ENCODE data around the gene HOXA13.

The HOXA13 gene

GRCh38 chr7:27179030-27179429 is 20.9 kb downstream of the HOXA13 start:
- H3K27ac Mint-ChIP-seq, result no peak overlapping the region
- ATAC-seq (ENCODE audit: low read depth), result no peak

GRCh38 chr7:27178366-27178765 is 21.5 kb downstream of the HOXA13 start:
- ATAC-seq (ENCODE audit: low read depth) (no peak), DNase-seq (ENCODE audit: low spot score in 2 of 2) (no peak)
- H3K36me3 Mint-ChIP-seq, result no peaks in the 10 kb centered on the region
- no peak overlapping the region for H3K4me3 Mint-ChIP-seq
- H3K4me1 Mint-ChIP-seq, result peaks cover 5% of the 10 kb centered on the region
- no peak overlapping the region for H3K27ac Mint-ChIP-seq
- H3K9me3 Mint-ChIP-seq, result no peaks in the 10 kb centered on the region
- H3K27me3 Mint-ChIP-seq, result peaks cover 28% of the 10 kb centered on the region

More at GRCh38 chr7:27179030-27179429, 20.9 kb downstream of the HOXA13 start:
- no peaks in the 10 kb centered on the region for H3K36me3 Mint-ChIP-seq
- H3K4me1 Mint-ChIP-seq, result peaks cover 5% of the 10 kb centered on the region
- no peaks in the 10 kb centered on the region for H3K9me3 Mint-ChIP-seq
- no peak for DNase-seq (ENCODE audit: low spot score in 2 of 2)
- peaks cover 28% of the 10 kb centered on the region for H3K27me3 Mint-ChIP-seq
- no peak overlapping the region for H3K4me3 Mint-ChIP-seq

GRCh38 chr7:27177795-27178320 is 22.0 kb downstream of the HOXA13 start:
- DNase-seq (ENCODE audit: low spot score in 2 of 2), result no peak
- Mint-ChIP-seq H3K9me3 (no peaks in the 10 kb centered on the region), H3K4me3 (no peak overlapping the region), H3K36me3 (no peaks in the 10 kb centered on the region), H3K27ac (no peak overlapping the region), H3K4me1 (peaks cover 5% of the 10 kb centered on the region), H3K27me3 (peaks cover 26% of the 10 kb centered on the region)
- no peak for ATAC-seq (ENCODE audit: low read depth)

DNA sequence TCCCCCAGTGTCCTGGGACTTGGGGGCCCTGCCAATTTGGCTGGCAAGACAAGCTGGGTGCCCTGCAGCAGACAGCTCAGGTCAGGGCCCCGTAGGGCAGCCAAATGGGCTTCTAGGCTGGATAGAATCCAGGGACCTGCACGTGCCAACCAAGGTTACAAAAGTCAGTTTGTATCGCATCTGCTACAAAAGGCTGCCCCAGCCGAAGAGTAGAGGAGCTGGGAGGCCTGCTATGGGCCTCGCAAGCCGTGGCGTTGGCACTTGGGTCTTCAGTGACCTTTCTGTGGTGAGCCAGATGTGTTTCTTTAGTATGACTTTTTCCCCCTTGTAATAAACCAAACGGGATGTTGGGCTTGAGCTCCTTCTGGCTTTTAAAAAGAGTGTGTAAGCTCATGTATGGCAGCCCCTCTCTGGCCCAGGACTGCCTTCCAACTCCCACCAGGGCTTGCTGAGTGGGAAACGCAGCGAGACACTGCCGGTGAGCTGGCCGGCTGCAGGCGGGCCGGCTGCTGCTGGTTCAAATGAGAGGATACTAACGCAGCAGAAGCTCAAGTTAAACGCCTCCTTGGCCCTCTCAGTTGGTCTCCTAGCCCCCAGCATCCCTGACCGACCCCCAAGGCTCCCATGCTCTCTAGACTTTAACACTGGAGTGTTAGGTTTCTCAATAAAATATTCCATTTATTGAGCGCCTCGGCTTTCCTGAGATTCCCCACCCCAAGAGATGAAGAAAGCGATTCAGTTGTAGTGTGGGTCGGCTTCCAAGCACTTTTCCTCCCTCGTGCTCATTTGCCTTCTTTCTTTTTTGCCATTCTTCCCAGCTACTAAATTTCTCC is 22.7 kb downstream of the HOXA13 start:
- Mint-ChIP-seq H3K4me3 (no peak overlapping the region), H3K4me1 (peaks cover 5% of the 10 kb centered on the region), H3K27me3 (peaks cover 25% of the 10 kb centered on the region), H3K27ac (no peak overlapping the region), H3K36me3 (no peaks in the 10 kb centered on the region), H3K9me3 (no peaks in the 10 kb centered on the region)
- DNase-seq (ENCODE audit: low spot score in 2 of 2) (no peak), ATAC-seq (ENCODE audit: low read depth) (no peak)

DNA sequence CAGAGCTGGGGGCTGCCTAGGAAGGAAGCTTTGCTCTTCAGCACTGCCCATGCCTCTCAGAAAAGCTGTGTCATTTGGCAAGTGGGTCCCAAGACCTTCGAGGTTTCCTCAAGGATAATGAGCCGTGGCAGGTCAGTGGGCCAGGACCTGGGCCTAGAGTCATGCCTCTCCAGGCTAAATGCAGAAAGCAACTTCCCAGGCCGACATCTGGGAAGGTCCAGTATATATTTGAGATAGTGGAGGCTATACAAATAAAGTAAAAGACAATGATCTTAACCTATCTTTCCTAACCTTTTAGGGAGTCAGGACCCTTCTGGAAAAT is 23.4 kb downstream of the HOXA13 start:
- DNase-seq (ENCODE audit: low spot score in 2 of 2), result no peak
- H3K9me3 Mint-ChIP-seq, result no peaks in the 10 kb centered on the region
- no peaks in the 10 kb centered on the region for H3K36me3 Mint-ChIP-seq
- H3K27me3 Mint-ChIP-seq, result peaks cover 30% of the 10 kb centered on the region
- H3K4me1 Mint-ChIP-seq, result peaks cover 7% of the 10 kb centered on the region
- no peak for ATAC-seq (ENCODE audit: low read depth)
- no peak overlapping the region for H3K27ac Mint-ChIP-seq
- H3K4me3 Mint-ChIP-seq, result no peak overlapping the region

- DNase-seq (ENCODE audit: low spot score in 2 of 2), result no peak
- H3K4me3 Mint-ChIP-seq, result no peak overlapping the region
- H3K27me3 Mint-ChIP-seq, result peaks cover 31% of the 10 kb centered on the region
- no peaks in the 10 kb centered on the region for H3K9me3 Mint-ChIP-seq
- H3K27ac Mint-ChIP-seq, result no peak overlapping the region
- no peaks in the 10 kb centered on the region for H3K36me3 Mint-ChIP-seq
- H3K4me1 Mint-ChIP-seq, result peaks cover 8% of the 10 kb centered on the region
- no peak for ATAC-seq (ENCODE audit: low read depth)
Observed at GRCh38 chr7:27175626-27176523, 24.0 kb downstream of the HOXA13 start.

- peaks cover 28% of the 10 kb centered on the region for H3K27me3 Mint-ChIP-seq
- DNase-seq (ENCODE audit: low spot score in 2 of 2), result no peak
- H3K4me1 Mint-ChIP-seq, result peaks cover 5% of the 10 kb centered on the region
- no peak for ATAC-seq (ENCODE audit: low read depth)
- no peak overlapping the region for H3K27ac Mint-ChIP-seq
- no peaks in the 10 kb centered on the region for H3K36me3 Mint-ChIP-seq
- H3K9me3 Mint-ChIP-seq, result no peaks in the 10 kb centered on the region
- no peak overlapping the region for H3K4me3 Mint-ChIP-seq
Observed at GRCh38 chr7:27174874-27175625, 24.8 kb downstream of the HOXA13 start.

DNA sequence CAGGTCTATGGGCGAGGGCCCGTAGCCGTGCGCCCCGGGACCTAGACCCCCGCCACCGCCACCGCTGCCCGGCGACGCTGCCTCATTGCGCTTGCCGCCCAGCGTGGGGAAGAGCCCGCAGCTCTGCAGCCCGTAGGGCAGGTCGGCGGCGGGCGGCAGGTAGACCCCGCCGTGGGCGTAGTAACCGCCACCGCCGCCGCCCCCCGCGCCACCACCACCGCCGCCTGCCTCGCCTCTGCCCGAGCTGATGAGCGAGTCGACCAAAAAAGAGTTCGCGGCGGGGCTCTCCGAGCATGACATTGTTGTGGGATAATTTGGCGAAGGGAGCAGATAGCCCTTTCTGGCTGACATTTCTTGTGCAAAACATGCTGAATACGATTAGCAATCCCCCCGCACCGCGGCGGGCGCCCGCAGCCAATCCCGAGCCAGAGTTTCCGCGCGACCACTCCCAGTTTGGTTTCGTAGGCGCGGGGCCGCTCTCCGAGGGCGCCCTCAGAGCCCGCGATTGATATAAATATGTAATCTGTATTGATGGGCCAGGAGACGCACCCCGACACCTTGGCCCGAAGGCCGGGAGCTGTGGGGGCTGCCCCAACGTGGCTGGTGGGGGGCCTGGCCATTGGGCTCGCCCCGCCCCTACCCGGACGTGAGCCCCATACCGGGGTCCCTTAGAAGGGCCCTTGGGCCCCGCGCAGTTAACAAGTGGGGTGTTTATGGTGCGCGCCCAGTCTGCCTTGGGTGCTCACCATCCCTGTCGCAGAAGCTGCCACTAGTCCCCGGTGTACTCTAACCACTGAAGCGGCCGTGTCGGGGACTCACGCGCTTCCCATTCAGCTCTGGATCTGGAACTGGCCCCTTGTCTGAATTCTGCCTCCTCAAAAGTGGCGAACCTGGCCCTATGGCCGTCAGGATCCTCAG is 25.7 kb downstream of the HOXA13 start, which contains the start of gene HOXA10:
Gene HOXA10 (minus strand): TSS at position 365 of the 918 bp plus-strand sequence. CDS start 14 bp downstream, at position 351.
- Mint-ChIP-seq H3K9me3 (no peaks in the 10 kb centered on the region), H3K36me3 (no peaks in the 10 kb centered on the region), H3K4me3 (peak within 1 kb of the TSS; percentile 46), H3K27me3 (peaks cover 23% of the 10 kb centered on the region), H3K27ac (no peak within 1 kb of the TSS), H3K4me1 (peaks cover 3% of the 10 kb centered on the region)
- ATAC-seq (ENCODE audit: low read depth) (no peak), DNase-seq (ENCODE audit: low spot score in 2 of 2) (no peak)

- Mint-ChIP-seq H3K4me1 (peaks cover 6% of the 10 kb centered on the region), H3K9me3 (no peaks in the 10 kb centered on the region), H3K36me3 (no peaks in the 10 kb centered on the region), H3K27ac (no peak overlapping the region), H3K27me3 (peaks cover 26% of the 10 kb centered on the region), H3K4me3 (no peak overlapping the region)
- DNase-seq (ENCODE audit: low spot score in 2 of 2) (peak in 1 of 2 donors; percentile 57), ATAC-seq (ENCODE audit: low read depth) (peak; percentile 67)
Observed at GRCh38 chr7:27173511-27173955, 26.4 kb downstream of the HOXA13 start.

DNA sequence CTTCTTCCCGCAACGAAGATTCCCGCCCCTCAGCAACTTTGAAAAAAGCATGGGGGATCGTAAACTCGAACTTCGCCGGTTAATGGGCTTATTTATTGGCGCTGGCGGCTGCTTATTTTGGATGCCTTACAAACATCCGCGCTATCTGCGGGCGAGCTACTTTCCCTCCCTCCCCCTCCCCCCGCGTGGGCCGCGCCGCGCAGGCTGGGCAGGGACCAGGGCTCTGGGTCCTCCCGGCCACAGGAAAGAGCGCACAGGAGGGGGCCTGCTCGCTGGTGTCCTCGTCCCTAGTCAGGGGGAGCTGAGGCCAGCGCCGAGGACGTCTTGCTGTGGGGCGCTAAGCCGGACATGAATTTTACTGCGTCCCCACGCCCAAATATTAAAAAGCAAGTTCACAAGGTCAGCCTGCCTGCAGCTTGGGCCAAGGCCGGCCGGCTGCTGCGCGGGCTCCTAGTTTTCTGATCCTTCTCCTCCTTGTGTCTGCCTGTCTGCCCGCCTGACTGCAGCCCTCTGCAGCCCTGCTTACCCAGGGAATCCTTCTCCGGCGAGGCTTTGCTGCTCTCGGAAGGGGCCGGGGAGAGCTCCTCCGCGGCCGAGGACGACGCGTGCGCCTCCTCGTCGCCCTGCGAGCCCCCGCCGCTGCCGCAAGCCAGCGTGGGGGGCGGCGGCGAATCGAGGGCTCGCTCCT is 26.9 kb downstream of the HOXA13 start:
- no peaks in the 10 kb centered on the region for H3K36me3 Mint-ChIP-seq
- H3K27ac Mint-ChIP-seq, result peak overlapping the region; percentile 85
- no peaks in the 10 kb centered on the region for H3K9me3 Mint-ChIP-seq
- H3K27me3 Mint-ChIP-seq, result peaks cover 26% of the 10 kb centered on the region
- ATAC-seq (ENCODE audit: low read depth) (no peak), DNase-seq (ENCODE audit: low spot score in 2 of 2) (peak in 1 of 2 donors; percentile 47)
- H3K4me1 Mint-ChIP-seq, result peaks cover 6% of the 10 kb centered on the region
- peak overlapping the region; percentile 46 for H3K4me3 Mint-ChIP-seq

- H3K36me3 Mint-ChIP-seq, result no peaks in the 10 kb centered on the region
- H3K27ac Mint-ChIP-seq, result peak overlapping the region; percentile 85
- ATAC-seq (ENCODE audit: low read depth) (no peak), DNase-seq (ENCODE audit: low spot score in 2 of 2) (no peak)
- H3K27me3 Mint-ChIP-seq, result peaks cover 22% of the 10 kb centered on the region
- no peaks in the 10 kb centered on the region for H3K9me3 Mint-ChIP-seq
- peak overlapping the region; percentile 70 for H3K4me3 Mint-ChIP-seq
- peaks cover 6% of the 10 kb centered on the region for H3K4me1 Mint-ChIP-seq
Observed at GRCh38 chr7:27172315-27172774, 27.5 kb downstream of the HOXA13 start.

- ATAC-seq (ENCODE audit: low read depth) (no peak), DNase-seq (ENCODE audit: low spot score in 2 of 2) (no peak)
- Mint-ChIP-seq H3K27me3 (peaks cover 26% of the 10 kb centered on the region), H3K36me3 (no peaks in the 10 kb centered on the region), H3K4me3 (no peak overlapping the region), H3K9me3 (peaks cover 2% of the 10 kb centered on the region), H3K4me1 (peaks cover 6% of the 10 kb centered on the region), H3K27ac (peak overlapping the region; percentile 85)
Observed at GRCh38 chr7:27171637-27172314, 28.1 kb downstream of the HOXA13 start.

Measured in memory B cell (primary cell).